ENCODE measurements around the gene C5orf58.

GRCh38 chr5:170201311-170201710 is 31.5 kb upstream of the C5orf58 start:
- TF ChIP-seq CTCF (conservative IDR thresholded peaks at IDR 0.05 in 1 of 2, IDR thresholded peaks at IDR 0.05 in 1 of 2; ENCODE audit: low read depth in 1 of 2, low read length in 2 of 2) = no peak
- no peak for TF ChIP-seq EZH2 (IDR thresholded peaks at IDR 0.05; ENCODE audit: low read length, missing control alignments)
